Measurements from ENCODE around the gene PSPN. TPM values are rescaled to one million over a fixed set of nuclear protein-coding genes. Genes with fewer than 3 reads are reported as not detected.
"Not testable (repeated sequence)": the region's sequence is repeated elsewhere in the genome, so short reads cannot be mapped to it uniquely, and the experiment has no call there.

Gene PSPN
- total and polyA plus RNA-seq, 8 donors: 0.64 to 1.4 (median 0.92) TPM

DNA sequence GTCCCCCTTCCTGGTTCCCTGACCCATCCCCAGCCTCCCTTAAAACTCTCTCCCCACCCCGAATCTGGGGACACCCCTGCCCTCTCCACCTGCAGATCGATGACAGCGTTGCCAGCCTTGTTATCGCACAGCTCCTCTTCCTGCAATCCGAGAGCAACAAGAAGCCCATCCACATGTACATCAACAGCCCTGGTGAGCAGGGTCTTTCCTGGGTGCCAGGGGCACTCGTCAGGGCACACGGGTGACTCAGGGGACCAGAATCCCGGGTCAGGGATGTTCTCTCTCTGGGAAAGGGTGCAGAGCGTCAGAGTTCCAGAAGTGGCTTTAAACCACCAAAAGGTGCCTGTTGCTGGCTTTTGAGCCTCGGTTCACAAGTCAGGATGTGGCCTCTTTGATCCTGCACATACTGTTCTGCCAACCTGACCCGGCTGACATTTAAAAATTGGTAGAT, 13.4 kb downstream of the PSPN start:
- H3K27ac ChIP-seq: no peak overlapping the region

DNA sequence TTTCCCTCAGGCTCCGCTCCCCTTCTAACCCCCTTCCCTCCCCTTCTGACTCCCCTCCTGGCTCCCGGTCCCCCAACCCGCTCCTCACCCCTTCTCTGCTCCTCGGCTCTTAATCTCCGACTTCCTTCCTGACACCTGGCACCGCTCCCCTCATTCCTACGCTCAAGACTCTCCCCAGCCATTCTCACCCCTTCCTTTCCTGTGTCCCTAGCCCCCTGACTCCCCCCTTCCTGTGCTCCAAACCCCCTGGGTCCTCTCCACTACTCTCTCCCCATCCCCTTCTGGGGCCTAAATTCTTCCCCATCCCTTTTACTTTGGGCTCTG, 13.7 kb downstream of the PSPN start:
- TF ChIP-seq, protein P1, sequence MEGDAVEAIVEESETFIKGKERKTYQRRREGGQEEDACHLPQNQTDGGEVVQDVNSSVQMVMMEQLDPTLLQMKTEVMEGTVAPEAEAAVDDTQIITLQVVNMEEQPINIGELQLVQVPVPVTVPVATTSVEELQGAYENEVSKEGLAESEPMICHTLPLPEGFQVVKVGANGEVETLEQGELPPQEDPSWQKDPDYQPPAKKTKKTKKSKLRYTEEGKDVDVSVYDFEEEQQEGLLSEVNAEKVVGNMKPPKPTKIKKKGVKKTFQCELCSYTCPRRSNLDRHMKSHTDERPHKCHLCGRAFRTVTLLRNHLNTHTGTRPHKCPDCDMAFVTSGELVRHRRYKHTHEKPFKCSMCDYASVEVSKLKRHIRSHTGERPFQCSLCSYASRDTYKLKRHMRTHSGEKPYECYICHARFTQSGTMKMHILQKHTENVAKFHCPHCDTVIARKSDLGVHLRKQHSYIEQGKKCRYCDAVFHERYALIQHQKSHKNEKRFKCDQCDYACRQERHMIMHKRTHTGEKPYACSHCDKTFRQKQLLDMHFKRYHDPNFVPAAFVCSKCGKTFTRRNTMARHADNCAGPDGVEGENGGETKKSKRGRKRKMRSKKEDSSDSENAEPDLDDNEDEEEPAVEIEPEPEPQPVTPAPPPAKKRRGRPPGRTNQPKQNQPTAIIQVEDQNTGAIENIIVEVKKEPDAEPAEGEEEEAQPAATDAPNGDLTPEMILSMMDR (IDR thresholded peaks at IDR 0.05): no peak
- peaks cover 2 to 24% (median 10%) of the 10 kb centered on the region in 3 donors for H3K36me3 ChIP-seq
- DNase-seq (peak in 1 of 6 donors; percentile 31), FAIRE-seq (no peak), ATAC-seq (peak in 3 of 4 donors; percentile 12 to 44 (median 20))
- intact Hi-C loops (cut with DNase I): no loop called here
- H3K27ac ChIP-seq: peak overlapping the region; percentile 14 to 73 (median 56)
- H3K27me3 ChIP-seq: no peaks in the 10 kb centered on the region
- peaks cover 0 to 6% (median 6%) of the 10 kb centered on the region in 3 donors for H3K4me1 ChIP-seq
- H3K9me3 ChIP-seq: no peaks in the 10 kb centered on the region
- H3K4me3 ChIP-seq: peak overlapping the region; percentile 76 to 94 (median 90)
- 0% methylated on average over 6 to 7 of the region's 7 CpGs for WGBS, 2 donors

More for the DNA sequence above, 13.4 kb downstream of the PSPN start:
- Histone ChIP-seq H3K4me1 (peaks cover 0 to 6% (median 6%) of the 10 kb centered on the region in 3 donors), H3K27me3 (no peaks in the 10 kb centered on the region), H3K9me3 (no peaks in the 10 kb centered on the region), H3K36me3 (peaks cover 2 to 26% (median 10%) of the 10 kb centered on the region in 3 donors), H3K4me3 (peak overlapping the region; percentile 76 to 94 (median 90))
- intact Hi-C loops (cut with DNase I): no loop called here
- 20 to 28% methylated on average over 11 of the region's 11 CpGs for WGBS, 2 donors
- FAIRE-seq (no peak), ATAC-seq (no peak), DNase-seq (no peak)
- TF ChIP-seq, protein P1 (IDR thresholded peaks at IDR 0.05): no peak

GRCh38 chr19:6360857-6361216, 14.9 kb downstream of the PSPN start:
- H3K4me3 ChIP-seq: peak overlapping the region in 3 of 4 donors; percentile 76 to 94 (median 87)
- DNase-seq; FAIRE-seq; H3K9me3 ChIP-seq; H3K4me1 ChIP-seq; ATAC-seq; intact Hi-C loops (cut with DNase I); H3K27me3 ChIP-seq: not testable (repeated sequence)
- peaks cover 0 to 13% (median 4%) of the 10 kb centered on the region in 3 donors for H3K36me3 ChIP-seq
- WGBS, 2 donors: 96% methylated on average over 10 of the region's 10 CpGs
- H3K27ac ChIP-seq: peak overlapping the region in 2 of 4 donors; percentile 67 to 73

DNA sequence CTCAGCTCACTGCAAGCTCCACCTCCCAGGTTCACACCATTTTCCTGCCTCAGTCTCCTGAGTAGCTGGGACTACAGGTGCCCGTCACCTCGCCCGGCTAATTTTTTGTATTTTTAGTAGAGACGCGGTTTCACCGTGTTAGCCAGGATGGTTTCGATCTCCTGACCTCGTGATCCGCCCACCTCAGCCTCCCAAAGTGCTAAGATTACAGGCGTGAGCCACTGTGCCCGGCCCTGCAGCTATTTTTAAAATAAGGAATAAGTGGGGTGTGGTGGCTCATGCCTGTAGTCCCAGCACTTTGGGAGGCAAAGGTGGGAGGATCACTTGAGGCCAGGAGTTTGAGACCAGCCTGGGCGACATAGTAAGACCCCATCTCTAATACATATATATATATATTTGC, 15.3 kb downstream of the PSPN start:
- H3K4me1 ChIP-seq; ATAC-seq; H3K27ac ChIP-seq; H3K4me3 ChIP-seq; H3K9me3 ChIP-seq; H3K27me3 ChIP-seq; intact Hi-C loops (cut with DNase I); DNase-seq; H3K36me3 ChIP-seq; FAIRE-seq: not testable (repeated sequence)
- WGBS, 2 donors: 91 to 97% methylated on average over 12 of the region's 12 CpGs

GRCh38 chr19:6359568-6360341, 16.0 kb downstream of the PSPN start:
- peaks cover 0 to 2% (median 0%) of the 10 kb centered on the region in 3 donors for H3K36me3 ChIP-seq
- TF ChIP-seq, protein P1 (IDR thresholded peaks at IDR 0.05): no peak
- no peak for FAIRE-seq
- H3K4me3 ChIP-seq: no peak overlapping the region
- 84 to 88% methylated on average over 5 of the region's 5 CpGs for WGBS, 2 donors
- no peak for DNase-seq
- H3K9me3 ChIP-seq: no peaks in the 10 kb centered on the region
- H3K27ac ChIP-seq: no peak overlapping the region
- ATAC-seq: no peak
- intact Hi-C loops (cut with DNase I): no loop called here
- H3K27me3 ChIP-seq: no peaks in the 10 kb centered on the region
- peaks cover 0 to 6% (median 6%) of the 10 kb centered on the region in 3 donors for H3K4me1 ChIP-seq

- peaks cover 0 to 6% (median 6%) of the 10 kb centered on the region in 3 donors for H3K4me1 ChIP-seq
- FAIRE-seq: no peak
- H3K9me3 ChIP-seq: no peaks in the 10 kb centered on the region
- no peak overlapping the region for H3K4me3 ChIP-seq
- WGBS, 2 donors: 39 to 49% methylated on average over 7 to 9 of the region's 9 CpGs
- ATAC-seq: no peak
- intact Hi-C loops (cut with DNase I): no loop called here
- TF ChIP-seq, protein P1 (IDR thresholded peaks at IDR 0.05): no peak
- no peak for DNase-seq
- no peaks in the 10 kb centered on the region for H3K27me3 ChIP-seq
- no peak overlapping the region for H3K27ac ChIP-seq
- no peaks in the 10 kb centered on the region for H3K36me3 ChIP-seq
These were observed 17.7 kb downstream of the PSPN start for GRCh38 chr19:6358003-6358402.

Measured in pancreas (tissue), 10 donors.